ENCODE results near the gene KRTAP5-9. TPM values are rescaled to one million over a fixed set of nuclear protein-coding genes. Genes with fewer than 3 reads are reported as not detected.

KRTAP5-9 gene
- total and polyA plus RNA-seq, 7 donors = 0.05 to 0.09 TPM; not detected in 5

- H3K4me1 ChIP-seq = no peaks in the 10 kb centered on the region
- H3K36me3 ChIP-seq (ENCODE audit: insufficient read depth in 1 of 2, low read depth in 1 of 2) = peaks cover 0 to 18% of the 10 kb centered on the region in 2 donors
- H3K27me3 ChIP-seq (ENCODE audit: insufficient read depth in 3 of 3, low read length in 2 of 3) = no peaks in the 10 kb centered on the region
- no peak overlapping the region for H3K4me3 ChIP-seq
- H3K27ac ChIP-seq = no peak overlapping the region
- DNase-seq (no peak), ATAC-seq (no peak)
- TF ChIP-seq, protein P1, sequence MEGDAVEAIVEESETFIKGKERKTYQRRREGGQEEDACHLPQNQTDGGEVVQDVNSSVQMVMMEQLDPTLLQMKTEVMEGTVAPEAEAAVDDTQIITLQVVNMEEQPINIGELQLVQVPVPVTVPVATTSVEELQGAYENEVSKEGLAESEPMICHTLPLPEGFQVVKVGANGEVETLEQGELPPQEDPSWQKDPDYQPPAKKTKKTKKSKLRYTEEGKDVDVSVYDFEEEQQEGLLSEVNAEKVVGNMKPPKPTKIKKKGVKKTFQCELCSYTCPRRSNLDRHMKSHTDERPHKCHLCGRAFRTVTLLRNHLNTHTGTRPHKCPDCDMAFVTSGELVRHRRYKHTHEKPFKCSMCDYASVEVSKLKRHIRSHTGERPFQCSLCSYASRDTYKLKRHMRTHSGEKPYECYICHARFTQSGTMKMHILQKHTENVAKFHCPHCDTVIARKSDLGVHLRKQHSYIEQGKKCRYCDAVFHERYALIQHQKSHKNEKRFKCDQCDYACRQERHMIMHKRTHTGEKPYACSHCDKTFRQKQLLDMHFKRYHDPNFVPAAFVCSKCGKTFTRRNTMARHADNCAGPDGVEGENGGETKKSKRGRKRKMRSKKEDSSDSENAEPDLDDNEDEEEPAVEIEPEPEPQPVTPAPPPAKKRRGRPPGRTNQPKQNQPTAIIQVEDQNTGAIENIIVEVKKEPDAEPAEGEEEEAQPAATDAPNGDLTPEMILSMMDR (IDR thresholded peaks at IDR 0.05) = no peak
- WGBS, 3 donors = 71 to 77% (median 72%) methylated on average over 2 of the region's 2 CpGs
- intact Hi-C loops (cut with DNase I) = no loop called here
- peaks cover 5% of the 10 kb centered on the region for H3K9me3 ChIP-seq
These were observed 43.2 kb upstream of the KRTAP5-9 start for GRCh38 chr11:71505001-71505400.

DNA sequence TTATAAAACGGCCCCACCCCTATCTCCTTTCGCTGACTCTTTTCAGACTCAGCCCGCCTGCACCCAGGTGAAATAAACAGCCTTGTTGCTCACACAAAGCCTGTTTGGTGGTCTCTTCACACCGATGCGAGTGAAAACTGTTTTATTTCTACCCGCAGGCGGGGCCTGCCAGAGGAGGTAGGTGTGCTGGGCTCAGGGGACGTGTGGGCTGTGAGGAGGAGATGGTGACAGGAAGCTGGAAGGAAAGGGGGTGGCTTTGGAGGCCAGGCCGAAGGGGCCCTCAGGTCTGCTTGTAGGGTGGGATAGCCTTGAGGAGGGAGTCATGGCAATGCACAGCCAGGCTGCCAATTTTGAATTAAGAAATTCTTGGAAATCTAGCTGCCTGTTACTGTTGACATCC, 42.4 kb upstream of the KRTAP5-9 start:
- Histone ChIP-seq H3K9me3 (peaks cover 5% of the 10 kb centered on the region), H3K4me1 (no peaks in the 10 kb centered on the region), H3K27ac (no peak overlapping the region), H3K27me3 (ENCODE audit: insufficient read depth in 3 of 3, low read length in 2 of 3) (no peaks in the 10 kb centered on the region), H3K4me3 (no peak overlapping the region), H3K36me3 (ENCODE audit: insufficient read depth in 1 of 2, low read depth in 1 of 2) (peaks cover 0 to 16% of the 10 kb centered on the region in 2 donors)
- ATAC-seq (no peak), DNase-seq (no peak)
- 83 to 92% (median 90%) methylated on average over 9 of the region's 9 CpGs for WGBS, 3 donors
- TF ChIP-seq, protein P1 (IDR thresholded peaks at IDR 0.05) = no peak
- intact Hi-C loops (cut with DNase I) = no loop called here

DNA sequence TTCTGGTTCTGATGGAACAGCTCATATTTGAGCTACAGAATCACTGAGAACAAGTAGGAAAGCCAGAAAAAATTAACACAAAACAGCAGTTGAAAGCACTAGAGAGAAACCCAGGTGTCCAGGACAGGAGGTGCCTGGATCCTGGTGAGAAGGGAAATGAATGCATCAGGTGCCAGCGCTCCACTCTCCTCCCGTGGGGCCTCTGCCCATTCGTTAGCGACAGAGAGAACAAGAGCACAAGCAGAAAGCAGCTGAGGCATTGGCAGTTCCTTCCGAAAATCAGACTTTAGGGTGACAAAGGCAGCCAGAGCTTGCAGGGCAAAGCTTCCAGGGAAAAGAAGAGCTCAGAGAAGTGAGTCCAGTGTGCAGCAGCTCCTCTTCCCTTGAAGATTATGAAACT, 41.1 kb upstream of the KRTAP5-9 start:
- TF ChIP-seq, protein P1 (IDR thresholded peaks at IDR 0.05) = no peak
- no peak for DNase-seq
- H3K27me3 ChIP-seq (ENCODE audit: insufficient read depth in 3 of 3, low read length in 2 of 3) = no peaks in the 10 kb centered on the region
- 84 to 95% (median 90%) methylated on average over 5 of the region's 5 CpGs for WGBS, 3 donors
- peaks cover 8% of the 10 kb centered on the region for H3K9me3 ChIP-seq
- H3K27ac ChIP-seq = no peak overlapping the region
- no peak overlapping the region for H3K4me3 ChIP-seq
- no peaks in the 10 kb centered on the region for H3K4me1 ChIP-seq
- no peak for ATAC-seq
- intact Hi-C loops (cut with DNase I) = no loop called here
- peaks cover 0 to 3% of the 10 kb centered on the region in 2 donors for H3K36me3 ChIP-seq (ENCODE audit: insufficient read depth in 1 of 2, low read depth in 1 of 2)

- ATAC-seq = no peak
- WGBS, 3 donors = 94 to 96% (median 95%) methylated on average over 38 to 55 of the region's 55 CpGs
- TF ChIP-seq, protein P1 (IDR thresholded peaks at IDR 0.05) = no peak
These were observed 29.4 kb upstream of the KRTAP5-9 start for GRCh38 chr11:71518506-71519471.

More at GRCh38 chr11:71518506-71519471, 29.4 kb upstream of the KRTAP5-9 start:
- DNase-seq = no peak
- H3K4me3 ChIP-seq = no peak overlapping the region
- H3K4me1 ChIP-seq = no peaks in the 10 kb centered on the region
- no peaks in the 10 kb centered on the region for H3K36me3 ChIP-seq (ENCODE audit: insufficient read depth in 1 of 2, low read depth in 1 of 2)
- intact Hi-C loops (cut with DNase I) = no loop called here
- no peaks in the 10 kb centered on the region for H3K27me3 ChIP-seq (ENCODE audit: insufficient read depth in 3 of 3, low read length in 2 of 3)
- no peaks in the 10 kb centered on the region for H3K9me3 ChIP-seq
- H3K27ac ChIP-seq = no peak overlapping the region
